Measurements from ENCODE around the gene RHOF.
A peak's percentile ranks its signal among the peaks of the same experiment; 100 is the strongest.

The RHOF gene

DNA sequence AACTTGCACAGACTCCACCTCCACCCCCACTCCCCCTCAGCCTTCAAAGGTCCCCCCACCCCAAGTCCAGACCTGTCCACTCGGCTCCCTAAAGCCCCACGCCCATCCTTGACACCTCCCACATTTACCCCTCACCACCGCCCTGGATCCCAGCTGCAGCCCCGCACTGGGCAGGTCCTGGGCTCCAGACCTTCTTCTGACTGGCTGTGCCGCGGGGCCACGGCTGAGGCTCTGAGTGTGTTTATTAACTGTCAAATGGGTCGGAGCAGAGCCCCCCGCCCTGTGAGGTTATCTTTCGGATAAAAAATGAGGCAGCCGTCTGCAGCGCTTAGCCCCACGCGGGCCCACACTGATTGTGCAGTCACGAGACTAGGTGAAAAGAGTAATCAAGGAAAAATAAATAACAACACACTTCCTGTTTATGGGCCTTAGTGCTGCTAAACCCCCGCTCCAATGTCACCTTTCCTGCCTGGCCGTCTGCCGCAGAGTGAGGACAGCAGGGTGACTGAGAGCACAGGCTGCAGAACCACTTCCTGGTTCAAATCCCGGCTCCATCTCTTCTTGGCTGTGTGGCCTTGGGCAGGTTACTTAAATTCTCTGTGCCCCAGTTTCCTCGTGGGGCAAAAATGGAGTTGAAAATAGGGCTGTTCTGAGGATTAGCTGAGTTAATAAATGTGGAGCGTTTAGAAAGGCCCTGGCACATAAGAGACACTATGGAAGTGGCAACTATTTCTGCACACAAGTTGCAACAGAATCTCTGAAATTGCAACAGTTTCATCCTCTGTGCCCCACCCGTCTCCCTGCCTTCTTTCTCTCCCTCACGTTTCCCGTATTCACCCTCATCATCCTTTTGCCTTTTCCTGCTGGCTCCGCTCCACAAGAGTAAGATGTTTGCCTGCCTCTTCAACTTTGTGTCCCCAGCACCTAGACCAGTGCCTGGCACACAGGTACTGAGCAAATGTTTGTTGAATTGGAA, 19.7 kb upstream of the RHOF start:
- no peak for TF ChIP-seq CTCF (conservative IDR thresholded peaks at IDR 0.05; ENCODE audit: low read depth, low read length)
- DNase-seq (ENCODE audit: low read depth) = no peak
- peak overlapping the region; percentile 67 for H3K4me3 ChIP-seq (ENCODE audit: low read depth, low read length)

GRCh38 chr12:121812320-121812871, 18.9 kb upstream of the RHOF start:
- H3K4me3 ChIP-seq (ENCODE audit: low read depth, low read length) = peak overlapping the region; percentile 67
- TF ChIP-seq CTCF (conservative IDR thresholded peaks at IDR 0.05; ENCODE audit: low read depth, low read length) = peak; percentile 18
- peak; percentile 84 for DNase-seq (ENCODE audit: low read depth)

DNA sequence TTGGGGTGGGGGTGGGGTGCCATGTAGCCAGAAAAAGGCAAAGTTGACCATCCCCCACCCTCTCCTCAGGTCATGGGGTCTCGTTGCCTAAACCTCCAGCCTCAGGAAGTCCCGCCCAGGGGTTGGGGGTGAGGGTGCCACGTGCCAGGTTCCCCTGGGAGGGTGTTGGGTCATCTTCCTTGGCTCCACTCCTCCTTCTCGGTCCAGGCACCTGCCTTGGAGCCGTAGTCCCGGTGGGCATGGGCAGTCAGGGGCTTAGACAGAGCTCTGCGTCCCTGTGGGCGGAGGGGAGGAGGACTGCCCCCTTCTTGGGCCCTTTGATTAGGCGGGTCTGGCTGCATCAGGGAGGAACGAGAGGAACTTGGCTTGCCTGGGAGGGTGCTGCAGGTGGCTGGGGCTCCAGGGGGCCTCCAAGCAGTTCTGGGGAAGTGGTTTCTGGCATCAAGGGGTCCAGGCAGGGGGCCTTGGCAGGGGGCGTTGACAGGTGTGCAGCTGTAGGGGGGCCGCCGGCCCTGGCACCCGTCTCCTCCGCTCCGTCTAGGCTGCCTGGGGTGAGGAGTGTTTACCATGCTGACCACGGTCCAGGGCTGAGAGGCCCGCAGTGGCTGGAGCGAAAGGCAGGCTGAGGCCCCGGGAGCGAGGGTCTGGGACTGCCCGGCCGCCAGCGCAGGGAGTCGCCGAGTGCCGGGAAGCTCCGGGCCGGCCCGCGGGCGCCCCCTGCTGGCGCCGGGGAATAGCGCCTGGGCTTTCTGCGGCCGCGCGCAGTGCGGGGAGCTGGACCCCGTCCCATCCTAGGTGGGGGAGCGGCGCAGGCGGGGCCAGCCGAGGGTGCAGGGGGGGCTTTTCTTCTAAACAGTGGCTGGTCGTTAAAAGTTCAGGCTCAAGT, 18.2 kb upstream of the RHOF start:
- peak; percentile 72 for DNase-seq (ENCODE audit: low read depth)
- TF ChIP-seq CTCF (conservative IDR thresholded peaks at IDR 0.05; ENCODE audit: low read depth, low read length) = peak; percentile 58
- H3K4me3 ChIP-seq (ENCODE audit: low read depth, low read length) = peak overlapping the region; percentile 67

- DNase-seq (ENCODE audit: low read depth) = no peak
Measured at GRCh38 chr12:121810833-121811433, 17.4 kb upstream of the RHOF start.

GRCh38 chr12:121810234-121810817, 16.8 kb upstream of the RHOF start:
- no peak for TF ChIP-seq CTCF (conservative IDR thresholded peaks at IDR 0.05; ENCODE audit: low read depth, low read length)
- DNase-seq (ENCODE audit: low read depth) = no peak
- no peak overlapping the region for H3K4me3 ChIP-seq (ENCODE audit: low read depth, low read length)

More at GRCh38 chr12:121810833-121811433, 17.4 kb upstream of the RHOF start:
- H3K4me3 ChIP-seq (ENCODE audit: low read depth, low read length) = peak overlapping the region; percentile 67
- TF ChIP-seq CTCF (conservative IDR thresholded peaks at IDR 0.05; ENCODE audit: low read depth, low read length) = no peak

DNA sequence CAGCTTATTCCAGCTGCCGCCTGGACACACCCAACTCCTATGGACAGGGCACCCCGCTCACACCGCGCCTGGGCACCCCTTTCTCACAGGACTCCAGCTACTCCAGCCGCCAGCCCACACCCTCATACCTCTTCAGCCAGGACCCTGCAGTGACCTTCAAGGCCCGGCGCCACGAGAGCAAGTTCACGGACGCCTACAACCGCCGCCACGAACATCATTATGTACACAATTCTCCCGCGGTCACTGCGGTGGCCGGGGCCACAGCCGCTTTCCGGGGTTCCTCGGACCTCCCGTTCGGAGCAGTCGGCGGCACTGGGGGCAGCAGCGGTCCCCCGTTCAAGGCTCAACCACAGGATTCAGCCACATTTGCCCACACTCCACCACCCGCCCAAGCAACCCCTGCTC, 16.2 kb upstream of the RHOF start:
- TF ChIP-seq CTCF (conservative IDR thresholded peaks at IDR 0.05; ENCODE audit: low read depth, low read length) = no peak
- no peak for DNase-seq (ENCODE audit: low read depth)
- H3K4me3 ChIP-seq (ENCODE audit: low read depth, low read length) = no peak overlapping the region
